HepG2 (cell line): Measurements from ENCODE around the gene SGSH.

Experiments
- KDM5A ChIP-seq: fragments of 200-600 bp; sonication (generic); IDR thresholded peaks from 2 replicates; pipeline ENCODE4 v1.7.0; 2018; ENCODE audit warnings: antibody characterized with exemption, mild to moderate bottlenecking, low read length, borderline replicate concordance
- POLR2A ChIP-seq, 2 experiments: IDR thresholded peaks; 2 replicates each; pipeline ENCODE4 v1.6.1; 2011; ENCODE audit warnings: low read depth in 2 of 2, low read length in 2 of 2, mild to moderate bottlenecking in 1 of 2, moderate library complexity in 1 of 2; ENCODE audit not compliant: insufficient read depth in 1 of 2
- TBP ChIP-seq: sonication (generic); formaldehyde crosslinking; IDR thresholded peaks from 2 replicates; pipeline ENCODE4 v1.5.0; 2020; ENCODE audit warnings: missing genetic modification reagents
- ZNF33B ChIP-seq: sonication (generic); formaldehyde crosslinking; IDR thresholded peaks from 2 replicates; pipeline ENCODE4 v1.5.1; 2020; ENCODE audit warnings: mild to moderate bottlenecking, missing genetic modification reagents

DNA sequence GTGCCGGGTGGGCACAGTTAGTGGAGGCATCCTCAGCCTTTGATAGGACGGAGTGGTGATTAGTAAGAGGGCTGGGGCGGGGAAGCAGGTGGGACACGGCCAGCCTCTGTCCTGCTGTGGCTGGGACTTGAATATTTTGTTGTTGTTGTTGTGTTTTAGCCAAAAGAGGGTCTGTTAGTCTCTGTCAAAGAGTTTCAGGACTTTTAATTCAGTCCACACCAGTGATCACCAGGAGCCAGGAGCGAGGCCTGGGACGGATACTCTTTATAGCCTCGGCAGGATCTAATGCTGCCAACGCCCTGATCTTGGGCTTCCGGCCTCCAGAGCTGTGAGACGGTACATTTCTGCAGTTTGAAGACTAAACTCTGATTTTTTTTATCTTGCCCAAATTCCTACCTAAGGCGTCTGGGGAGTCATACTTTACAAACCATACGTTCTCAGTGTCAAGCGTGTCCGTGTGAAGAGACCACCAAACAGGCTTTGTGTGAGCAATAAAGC lies 37.6 kb upstream of the SGSH start:
- no peak for TF ChIP-seq ZNF33B (CRISPR knock-in tag)
- TF ChIP-seq TBP = no peak
- TF ChIP-seq KDM5A = no peak
- TF ChIP-seq POLR2A (IDR thresholded peaks at IDR 0.05; ENCODE audit: insufficient read depth in 1 of 2, low read depth in 2 of 2, low read length in 2 of 2) = no peak
